KBM-7 (cell line): ENCODE measurements around the gene HEATR5A.
"Not testable (repeated sequence)": the region's sequence is repeated elsewhere in the genome, so short reads cannot be mapped to it uniquely, and the experiment has no call there.

ENCODE experiments used
- DNase-seq: peaks from one replicate; pipeline ENCODE4 v3.0.0-alpha.2; 2015
- in situ Hi-C: fragments of 300-500 bp; cut with MboI; formaldehyde crosslinking; loops from 2 replicates; pipeline ENCODE4 v1.14.3; 2020; ENCODE audit warnings: low sequenced_read_pairs, low pct_unique_long_range_greater_than_20kb, mixed read lengths

The HEATR5A gene

GRCh38 chr14:31341280-31341679, 79.1 kb downstream of the HEATR5A start:
- in situ Hi-C loops, result no loop called here
- DNase-seq, result no peak

GRCh38 chr14:31340297-31341063, 79.9 kb downstream of the HEATR5A start:
- in situ Hi-C loops, result no loop called here
- no peak for DNase-seq

GRCh38 chr14:31339743-31340142, 80.6 kb downstream of the HEATR5A start:
- no peak for DNase-seq
- in situ Hi-C loops, result no loop called here

GRCh38 chr14:31337331-31337730, 83.0 kb downstream of the HEATR5A start:
- no peak for DNase-seq
- in situ Hi-C loops, result no loop called here

GRCh38 chr14:31336646-31337045, 83.7 kb downstream of the HEATR5A start:
- in situ Hi-C loops, result no loop called here
- DNase-seq, result no peak

GRCh38 chr14:31331395-31331794, 89.0 kb downstream of the HEATR5A start:
- in situ Hi-C loops, DNase-seq: not testable (repeated sequence)

GRCh38 chr14:31329876-31330521, 90.4 kb downstream of the HEATR5A start:
- DNase-seq, in situ Hi-C loops: not testable (repeated sequence)

GRCh38 chr14:31326111-31326510, 94.2 kb downstream of the HEATR5A start:
- peak; percentile 21 for DNase-seq
- in situ Hi-C loops, result no loop called here

GRCh38 chr14:31323419-31323818, 96.9 kb downstream of the HEATR5A start:
- no peak for DNase-seq
- in situ Hi-C loops, result no loop called here

- no peak for DNase-seq
- in situ Hi-C loops, result no loop called here
Measured at GRCh38 chr14:31320922-31321766, 99.2 kb downstream of the HEATR5A start.

- no peak for DNase-seq
- in situ Hi-C loops, result no loop called here
Measured at GRCh38 chr14:31320216-31320615, 100.1 kb downstream of the HEATR5A start.

- in situ Hi-C loops, result no loop called here
- no peak for DNase-seq
Measured at GRCh38 chr14:31319701-31320100, 100.6 kb downstream of the HEATR5A start.

- in situ Hi-C loops, result no loop called here
- no peak for DNase-seq
Measured at GRCh38 chr14:31312934-31313333, 107.4 kb downstream of the HEATR5A start.

GRCh38 chr14:31312370-31312769, 108.0 kb downstream of the HEATR5A start:
- in situ Hi-C loops, DNase-seq: not testable (repeated sequence)

GRCh38 chr14:31307618-31308017, 112.7 kb downstream of the HEATR5A start:
- no peak for DNase-seq
- in situ Hi-C loops, result no loop called here

GRCh38 chr14:31307198-31307597, 113.2 kb downstream of the HEATR5A start:
- in situ Hi-C loops, result no loop called here
- DNase-seq, result no peak

GRCh38 chr14:31303654-31304053, 116.7 kb downstream of the HEATR5A start:
- no peak for DNase-seq
- in situ Hi-C loops, result no loop called here

- in situ Hi-C loops, result no loop called here
- DNase-seq, result no peak
Measured at GRCh38 chr14:31300883-31301282, 119.5 kb downstream of the HEATR5A start.

GRCh38 chr14:31300296-31300695, 120.1 kb downstream of the HEATR5A start:
- in situ Hi-C loops, result no loop called here
- no peak for DNase-seq
